Measurements from ENCODE around the gene NPEPL1.

NPEPL1 gene

GRCh38 chr20:58649288-58650180, 43.1 kb upstream of the NPEPL1 start:
- H3K4me3 ChIP-seq (replicated peaks; ENCODE audit: low read depth, low read length): peak overlapping the region; percentile 11
- TF ChIP-seq, protein P1, sequence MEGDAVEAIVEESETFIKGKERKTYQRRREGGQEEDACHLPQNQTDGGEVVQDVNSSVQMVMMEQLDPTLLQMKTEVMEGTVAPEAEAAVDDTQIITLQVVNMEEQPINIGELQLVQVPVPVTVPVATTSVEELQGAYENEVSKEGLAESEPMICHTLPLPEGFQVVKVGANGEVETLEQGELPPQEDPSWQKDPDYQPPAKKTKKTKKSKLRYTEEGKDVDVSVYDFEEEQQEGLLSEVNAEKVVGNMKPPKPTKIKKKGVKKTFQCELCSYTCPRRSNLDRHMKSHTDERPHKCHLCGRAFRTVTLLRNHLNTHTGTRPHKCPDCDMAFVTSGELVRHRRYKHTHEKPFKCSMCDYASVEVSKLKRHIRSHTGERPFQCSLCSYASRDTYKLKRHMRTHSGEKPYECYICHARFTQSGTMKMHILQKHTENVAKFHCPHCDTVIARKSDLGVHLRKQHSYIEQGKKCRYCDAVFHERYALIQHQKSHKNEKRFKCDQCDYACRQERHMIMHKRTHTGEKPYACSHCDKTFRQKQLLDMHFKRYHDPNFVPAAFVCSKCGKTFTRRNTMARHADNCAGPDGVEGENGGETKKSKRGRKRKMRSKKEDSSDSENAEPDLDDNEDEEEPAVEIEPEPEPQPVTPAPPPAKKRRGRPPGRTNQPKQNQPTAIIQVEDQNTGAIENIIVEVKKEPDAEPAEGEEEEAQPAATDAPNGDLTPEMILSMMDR (IDR thresholded peaks at IDR 0.05; ENCODE audit: low read depth, low read length, missing control alignments): no peak
- no peak for DNase-seq (ENCODE audit: extremely low read depth, low read depth)

- no peak for DNase-seq (ENCODE audit: extremely low read depth, low read depth)
- H3K4me3 ChIP-seq (replicated peaks; ENCODE audit: low read depth, low read length): peak overlapping the region; percentile 86
- TF ChIP-seq, protein P1 (IDR thresholded peaks at IDR 0.05; ENCODE audit: low read depth, low read length, missing control alignments): peak; percentile 54
These were observed 42.3 kb upstream of the NPEPL1 start for GRCh38 chr20:58650181-58650775.

GRCh38 chr20:58650776-58651558, 41.6 kb upstream of the NPEPL1 start, which contains the start of gene STX16:
TSS of gene STX16 (plus strand) at chr20:58651283. CDS start at chr20:58652007, 724 bp downstream.
- TF ChIP-seq, protein P1 (IDR thresholded peaks at IDR 0.05; ENCODE audit: low read depth, low read length, missing control alignments): peak; percentile 42
- peak within 1 kb of the TSS; percentile 86 for H3K4me3 ChIP-seq (replicated peaks; ENCODE audit: low read depth, low read length)
- peak; percentile 72 for DNase-seq (ENCODE audit: extremely low read depth, low read depth)

- no peak for DNase-seq (ENCODE audit: extremely low read depth, low read depth)
- peak overlapping the region; percentile 86 for H3K4me3 ChIP-seq (replicated peaks; ENCODE audit: low read depth, low read length)
- TF ChIP-seq, protein P1 (IDR thresholded peaks at IDR 0.05; ENCODE audit: low read depth, low read length, missing control alignments): no peak
These were observed 41.0 kb upstream of the NPEPL1 start for GRCh38 chr20:58651559-58651945.

GRCh38 chr20:58651946-58652605, 40.5 kb upstream of the NPEPL1 start:
- H3K4me3 ChIP-seq (replicated peaks; ENCODE audit: low read depth, low read length): peak overlapping the region; percentile 86
- DNase-seq (ENCODE audit: extremely low read depth, low read depth): no peak
- TF ChIP-seq, protein P1 (IDR thresholded peaks at IDR 0.05; ENCODE audit: low read depth, low read length, missing control alignments): no peak
